Ramos (cell line): Measurements from ENCODE around the gene FANCI.

ENCODE experiments used
- in situ Hi-C: fragments of 300-500 bp; cut with MboI; formaldehyde crosslinking; loops from one replicate; pipeline ENCODE4 v1.14.3; 2022; ENCODE audit warnings: low sequenced_read_pairs; ENCODE audit not compliant: unreplicated experiment

FANCI gene

DNA sequence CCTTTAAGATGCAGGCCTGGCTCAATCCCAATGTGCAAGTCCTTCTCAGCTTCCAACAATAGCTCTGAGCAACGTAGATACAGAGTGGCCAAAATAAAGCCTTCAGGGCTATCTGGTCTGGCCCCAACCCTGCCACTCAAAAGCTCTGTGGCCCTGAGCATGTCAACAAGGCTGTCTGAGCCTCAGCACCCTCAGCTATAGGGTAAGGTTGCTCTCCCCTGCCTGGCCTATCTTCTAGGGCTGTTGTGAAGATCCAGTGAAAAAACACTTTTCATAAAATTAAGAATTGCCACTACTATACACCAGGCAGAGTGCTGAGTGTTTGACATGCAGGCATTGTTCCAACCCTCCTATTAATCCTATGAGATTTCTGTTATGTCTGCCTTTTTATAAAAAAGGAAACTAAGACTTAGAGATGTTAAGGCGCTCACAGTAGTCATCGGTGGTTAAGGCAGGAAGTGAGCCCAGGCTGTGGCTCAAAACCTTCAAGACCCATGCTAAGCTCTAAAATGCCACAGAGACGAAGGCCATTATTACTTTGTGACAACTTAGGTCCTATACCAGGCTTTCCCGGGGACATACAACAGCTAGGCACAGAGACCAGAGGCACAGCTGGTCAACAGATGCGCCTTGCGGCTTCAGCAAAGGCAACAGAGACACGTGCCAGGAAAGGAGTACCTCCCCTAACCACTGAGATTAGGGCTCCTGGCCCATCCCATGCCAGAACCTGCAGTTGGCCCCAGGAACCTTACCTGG is 85.7 kb downstream of the FANCI start:
- in situ Hi-C loops = no loop called here

DNA sequence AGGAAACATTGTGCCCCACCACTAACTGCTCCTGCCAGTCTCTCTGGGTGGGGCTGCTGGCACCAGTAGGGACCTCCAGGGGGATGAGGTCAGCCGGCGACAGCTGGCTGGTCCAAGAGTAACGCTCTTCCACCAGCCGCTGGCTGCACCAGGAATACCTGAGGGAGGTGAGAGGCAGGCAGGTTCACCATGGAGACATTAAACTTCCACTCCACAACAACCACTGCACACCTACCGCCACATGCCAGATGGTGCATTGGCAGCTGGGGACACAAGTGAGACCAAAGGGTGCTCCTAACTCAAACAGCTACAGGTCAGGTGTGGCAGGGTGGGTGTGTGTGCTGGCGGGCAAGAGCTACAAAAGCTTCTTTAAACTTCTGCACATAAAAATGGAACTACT is 86.3 kb downstream of the FANCI start:
- in situ Hi-C loops = no loop called here

DNA sequence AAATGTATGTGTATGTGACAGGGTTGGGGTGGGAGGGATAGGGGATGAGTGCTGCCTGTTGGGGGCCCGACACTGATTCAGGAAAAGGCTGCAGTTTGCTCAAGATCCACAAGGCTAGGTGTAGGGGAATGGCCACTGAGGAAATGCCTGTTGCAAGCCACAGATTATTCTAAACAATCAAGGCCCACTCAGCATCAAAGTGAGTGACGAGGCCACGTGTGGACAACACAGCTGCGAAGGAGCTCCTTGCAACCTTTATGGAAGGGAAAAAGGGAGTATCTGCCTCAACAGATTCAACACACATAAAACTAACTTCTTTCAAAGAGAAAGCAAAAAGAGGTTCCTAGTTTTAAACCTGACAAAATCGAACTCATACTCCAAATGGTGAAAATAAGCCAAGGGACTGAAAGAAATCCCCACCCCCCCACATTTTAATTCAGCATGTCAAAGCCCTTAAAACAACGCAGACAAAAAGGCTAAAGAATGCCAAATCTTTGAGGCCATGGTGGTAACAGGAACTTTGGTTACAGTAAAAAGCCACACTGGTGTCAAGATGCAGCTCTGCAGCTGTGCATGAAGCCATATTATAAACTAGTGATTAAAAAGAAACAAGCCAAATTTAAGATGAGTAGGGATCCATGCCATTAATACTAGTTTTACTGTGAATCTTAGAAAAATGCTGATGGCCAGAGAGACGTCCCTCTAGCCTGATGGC is 87.3 kb downstream of the FANCI start:
- in situ Hi-C loops = no loop called here

DNA sequence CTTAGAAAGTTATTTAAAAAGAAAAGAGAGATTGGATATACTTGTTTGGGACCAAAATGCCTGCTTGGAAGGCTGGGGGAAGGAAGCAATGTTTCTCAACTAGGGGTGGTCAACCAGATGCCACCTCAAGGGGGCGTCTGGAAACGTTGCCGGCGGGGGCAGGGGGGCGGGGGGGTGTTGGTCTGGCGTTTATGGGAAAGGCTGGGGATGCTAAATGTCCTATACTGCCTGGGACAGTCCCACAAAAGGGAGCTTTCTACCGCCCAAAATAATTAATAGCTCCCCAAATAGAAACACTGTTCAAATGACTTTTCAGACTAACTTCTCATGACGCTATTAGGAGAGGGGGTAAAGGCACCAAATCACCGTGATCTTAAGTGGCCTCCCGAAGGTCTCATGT is 88.7 kb downstream of the FANCI start:
- in situ Hi-C loops = no loop called here

DNA sequence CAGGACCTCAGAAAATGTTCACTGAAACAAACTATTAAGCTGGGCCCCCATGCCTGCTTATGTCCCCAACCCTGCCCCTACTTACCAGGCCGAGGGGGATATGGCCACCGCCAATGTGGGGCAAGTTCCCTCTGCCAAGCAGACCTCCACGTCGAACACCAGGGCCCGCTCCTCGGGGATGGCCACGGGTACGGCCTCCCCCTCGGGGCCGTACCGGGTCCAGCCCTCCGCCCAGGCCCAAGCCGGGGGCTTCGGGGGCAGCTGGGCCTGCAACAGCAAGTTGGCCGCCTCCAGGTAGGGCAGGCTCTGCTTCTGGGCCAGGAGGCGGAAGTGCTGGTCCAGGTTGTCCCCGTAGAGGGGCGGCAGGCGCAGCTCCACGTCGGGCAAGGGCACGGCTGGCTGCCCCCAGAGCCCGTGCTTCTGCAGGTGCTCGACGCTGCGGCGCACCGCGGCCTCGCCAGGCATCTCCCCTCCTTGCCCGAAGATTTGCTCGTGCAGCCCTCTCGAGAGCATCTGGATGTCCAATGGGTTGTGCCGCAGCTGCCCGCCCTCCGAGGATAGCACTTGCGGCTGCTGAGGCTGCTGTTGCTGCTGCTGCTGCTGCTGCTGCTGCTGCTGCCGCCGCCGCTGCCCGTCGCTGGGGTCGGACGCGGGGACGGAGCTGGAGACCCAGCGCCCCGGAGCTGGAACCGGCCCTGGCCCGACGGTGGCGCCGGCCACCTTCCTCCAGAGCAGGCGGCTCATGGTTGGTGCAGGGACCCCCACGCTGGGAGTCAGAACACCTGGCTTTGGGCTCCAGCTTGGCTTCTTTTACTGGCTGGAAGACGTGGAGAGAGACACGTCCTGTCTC is 89.5 kb downstream of the FANCI start:
- in situ Hi-C loops = no loop called here

DNA sequence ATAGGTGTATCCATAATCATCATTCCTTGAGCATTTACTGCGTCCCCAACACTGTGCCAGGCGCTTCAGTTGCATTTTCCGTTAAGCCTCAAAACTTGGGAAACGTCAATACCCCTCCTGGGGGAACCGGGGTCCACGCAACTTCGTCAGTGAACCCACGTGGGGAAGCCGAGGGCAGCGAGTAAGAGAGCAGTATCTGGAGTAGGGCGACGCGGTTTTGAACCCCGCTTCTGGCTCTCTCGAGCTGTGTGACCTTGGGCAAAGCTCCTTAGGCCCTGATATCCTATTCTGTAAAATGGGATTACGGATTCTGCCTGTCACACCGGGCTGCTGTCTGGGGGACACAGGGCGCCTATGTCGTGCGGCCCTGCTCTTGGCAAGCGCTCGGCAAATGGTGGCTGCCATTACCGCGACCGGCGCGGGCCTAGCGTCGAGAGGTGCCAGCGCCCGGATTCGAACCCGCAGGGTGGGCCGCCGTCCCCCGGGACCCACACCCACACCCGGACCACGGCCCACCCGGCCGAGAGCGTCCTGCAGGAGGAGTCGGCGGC is 90.3 kb downstream of the FANCI start:
- in situ Hi-C loops = no loop called here

DNA sequence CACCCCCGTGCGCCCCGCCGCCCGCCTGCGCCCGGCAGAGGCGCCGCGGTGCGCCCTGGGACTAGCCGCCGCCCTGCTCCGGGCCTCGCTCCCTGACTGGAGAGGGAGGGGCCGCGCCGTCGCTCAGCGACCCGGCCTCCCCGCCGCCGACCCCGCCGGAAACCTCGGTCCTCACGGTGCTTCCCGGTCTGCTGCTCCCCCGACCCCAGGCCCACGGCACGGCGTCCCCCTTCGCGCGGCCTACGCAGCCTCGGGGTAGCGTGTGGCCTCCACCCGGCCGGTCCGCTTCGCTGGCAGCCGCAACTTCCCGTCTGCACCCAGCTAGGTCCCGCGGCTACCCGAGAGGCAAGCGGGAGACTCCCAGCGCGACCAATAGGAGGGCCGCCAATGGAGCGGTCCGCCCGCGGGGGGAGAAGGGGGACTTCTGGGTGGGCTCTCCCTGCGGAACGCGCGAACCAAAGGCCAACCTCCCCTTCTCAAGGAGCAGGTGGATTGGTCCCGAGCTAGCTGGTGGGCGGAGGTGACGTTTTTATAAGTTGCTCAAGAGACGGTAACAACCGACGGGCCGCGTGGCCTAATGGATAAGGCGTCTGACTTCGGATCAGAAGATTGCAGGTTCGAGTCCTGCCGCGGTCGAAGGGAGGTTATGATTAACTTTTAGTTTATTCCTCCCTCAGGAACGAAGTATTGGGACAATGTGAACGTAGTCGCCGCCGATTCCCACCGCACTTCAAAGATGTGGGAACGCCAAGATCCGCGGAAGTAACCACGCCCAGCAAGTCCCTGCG is 90.9 kb downstream of the FANCI start, which contains the start of gene POLG:
POLG (minus strand) TSS at position 315 of the 788 bp plus-strand sequence. CDS start 1,070 bp downstream, outside the sequence.
- in situ Hi-C loops = no loop called here

DNA sequence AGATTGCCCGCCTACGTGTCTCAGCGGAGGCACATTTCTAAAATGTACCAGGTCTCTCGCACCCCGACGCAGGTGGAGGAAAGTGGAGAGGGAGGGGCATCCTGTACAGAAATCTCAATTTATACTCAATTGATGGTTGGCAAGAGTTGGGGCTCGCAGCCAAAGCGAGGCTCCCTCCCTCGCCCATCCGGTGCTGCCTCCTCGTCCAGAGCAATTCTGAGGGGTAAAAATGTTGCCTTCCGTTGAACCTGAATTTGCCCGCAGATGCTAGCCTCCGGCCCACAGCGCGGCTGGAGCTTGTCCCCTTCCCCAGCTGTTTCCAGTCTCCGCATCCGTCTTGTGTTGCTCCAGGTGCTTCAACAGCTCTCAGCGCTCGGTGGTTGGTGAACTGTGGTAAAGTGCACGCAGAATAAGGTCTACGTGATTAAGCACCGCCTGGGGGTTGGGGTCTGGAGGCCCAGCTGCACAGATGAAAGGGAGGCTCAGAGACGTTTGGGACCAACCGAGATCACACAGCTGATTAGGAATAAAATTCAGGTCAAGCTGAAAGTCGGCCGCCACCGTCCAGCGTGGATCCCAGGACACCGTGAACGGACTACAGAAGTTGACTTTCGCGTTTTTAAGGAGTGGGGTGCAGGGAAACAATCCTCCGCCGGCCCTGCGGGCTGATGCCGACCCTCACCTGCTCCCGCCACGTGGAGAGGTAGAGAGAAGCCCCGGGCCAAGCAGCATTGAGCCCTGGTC is 91.7 kb downstream of the FANCI start:
- in situ Hi-C loops = no loop called here

DNA sequence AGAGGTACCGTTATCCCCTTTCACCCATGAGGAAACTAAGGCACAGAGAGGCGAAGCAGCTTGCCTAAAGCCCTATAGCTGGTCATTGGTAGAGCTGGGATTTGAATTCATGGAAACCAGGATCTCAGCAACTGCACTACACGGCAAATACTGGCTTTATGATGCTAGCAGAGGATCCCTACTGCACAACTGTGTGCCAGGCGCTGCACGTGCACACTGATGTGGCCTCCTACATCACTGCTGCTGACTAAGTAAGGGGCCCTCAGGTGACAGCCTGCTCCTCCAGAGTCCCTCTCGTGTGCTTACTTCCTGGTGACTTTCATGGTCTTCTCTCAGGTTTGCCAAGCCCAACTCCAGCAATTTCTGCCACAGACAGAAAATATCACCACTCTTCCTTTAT is 94.3 kb downstream of the FANCI start:
- in situ Hi-C loops = no loop called here

DNA sequence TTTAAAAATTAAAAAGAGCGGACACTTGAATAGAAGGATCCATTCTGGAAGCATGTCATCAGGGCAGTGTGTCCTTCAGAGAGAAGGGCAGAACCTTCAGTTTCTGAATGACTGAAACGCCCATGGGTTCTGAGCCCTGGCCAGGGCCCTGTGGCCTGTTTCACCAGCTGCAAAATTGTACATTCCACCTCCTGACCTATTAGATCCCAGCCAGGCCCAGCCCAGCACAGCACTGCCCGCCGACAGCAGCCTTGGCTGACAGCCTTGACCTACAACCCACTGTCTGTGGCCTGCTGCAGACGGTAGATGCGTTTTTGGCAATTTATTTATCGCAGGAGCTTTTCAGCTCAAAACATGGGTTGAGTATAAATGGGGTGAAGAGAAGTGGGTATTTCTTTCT is 96.8 kb downstream of the FANCI start:
- in situ Hi-C loops = no loop called here

DNA sequence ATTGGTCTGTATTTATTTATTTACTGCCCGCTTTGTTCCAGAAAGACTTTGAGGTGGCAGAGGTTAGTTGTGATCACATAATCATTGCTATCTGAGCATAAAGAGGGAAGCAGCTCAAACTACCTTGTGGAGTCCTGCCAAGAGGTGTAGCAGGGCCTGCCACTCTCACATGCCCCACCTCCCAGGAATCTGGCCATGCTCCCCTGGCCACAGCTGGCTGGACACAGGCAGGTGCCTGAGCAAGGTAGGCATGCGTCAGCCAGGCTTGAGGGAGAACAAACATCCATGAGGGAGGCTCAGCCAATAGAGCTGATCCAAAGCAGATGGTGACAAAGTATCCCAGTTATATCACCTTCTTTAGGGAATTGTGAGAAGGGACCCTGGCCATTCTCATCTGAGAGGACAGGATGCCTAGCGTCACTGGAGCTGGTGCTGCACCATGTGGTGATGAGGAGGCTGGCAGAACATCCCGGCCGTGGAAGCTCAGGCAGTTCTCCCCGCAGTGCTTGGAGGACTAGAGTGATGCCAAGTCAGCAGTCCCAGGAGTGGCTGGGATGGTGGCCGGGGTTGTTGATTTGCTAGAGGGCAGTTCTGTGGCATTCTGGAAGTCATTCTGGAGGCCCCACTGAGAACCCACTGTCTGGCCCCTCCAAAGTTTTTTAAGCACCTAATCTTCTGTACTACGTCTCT is 97.7 kb downstream of the FANCI start:
- in situ Hi-C loops = no loop called here

DNA sequence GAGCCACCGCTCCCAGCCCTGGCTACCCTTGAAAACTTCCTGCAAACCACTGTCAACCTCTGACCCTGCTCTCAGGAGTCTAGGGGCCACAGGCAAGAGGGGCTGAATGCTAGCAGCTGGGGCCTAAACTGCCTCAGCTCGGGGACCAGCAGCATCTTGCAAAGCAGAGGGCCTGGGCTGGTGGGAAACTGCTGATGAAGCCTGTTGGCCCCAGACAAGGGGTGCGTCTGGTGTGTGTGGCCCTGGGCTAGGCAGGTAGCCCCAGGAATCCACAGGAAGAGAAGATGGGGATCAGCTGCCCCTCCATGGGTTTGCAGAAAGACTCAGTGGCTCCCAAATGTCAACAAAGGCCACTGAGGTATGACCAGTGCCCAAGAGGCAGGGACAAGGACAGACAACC is 99.1 kb downstream of the FANCI start:
- in situ Hi-C loops = no loop called here

DNA sequence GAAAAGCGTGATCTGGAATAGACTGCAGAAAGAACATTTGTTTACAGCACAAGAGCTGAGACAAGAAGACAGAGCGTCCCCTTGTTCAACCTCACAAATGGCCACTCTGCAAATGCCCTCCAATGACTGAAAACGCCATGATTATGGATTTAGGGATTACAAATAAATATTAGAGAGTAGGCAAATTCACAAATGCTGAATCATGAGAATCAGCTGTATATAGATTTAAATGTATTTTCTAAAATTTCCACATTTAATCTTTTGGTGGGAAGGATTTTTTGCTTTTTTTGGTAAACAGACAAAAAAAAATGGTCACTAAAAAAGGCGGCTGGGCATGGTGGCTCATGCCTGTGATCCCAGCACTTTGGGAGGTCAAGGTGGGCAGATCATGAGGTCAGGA is 101.5 kb downstream of the FANCI start:
- in situ Hi-C loops = no loop called here

DNA sequence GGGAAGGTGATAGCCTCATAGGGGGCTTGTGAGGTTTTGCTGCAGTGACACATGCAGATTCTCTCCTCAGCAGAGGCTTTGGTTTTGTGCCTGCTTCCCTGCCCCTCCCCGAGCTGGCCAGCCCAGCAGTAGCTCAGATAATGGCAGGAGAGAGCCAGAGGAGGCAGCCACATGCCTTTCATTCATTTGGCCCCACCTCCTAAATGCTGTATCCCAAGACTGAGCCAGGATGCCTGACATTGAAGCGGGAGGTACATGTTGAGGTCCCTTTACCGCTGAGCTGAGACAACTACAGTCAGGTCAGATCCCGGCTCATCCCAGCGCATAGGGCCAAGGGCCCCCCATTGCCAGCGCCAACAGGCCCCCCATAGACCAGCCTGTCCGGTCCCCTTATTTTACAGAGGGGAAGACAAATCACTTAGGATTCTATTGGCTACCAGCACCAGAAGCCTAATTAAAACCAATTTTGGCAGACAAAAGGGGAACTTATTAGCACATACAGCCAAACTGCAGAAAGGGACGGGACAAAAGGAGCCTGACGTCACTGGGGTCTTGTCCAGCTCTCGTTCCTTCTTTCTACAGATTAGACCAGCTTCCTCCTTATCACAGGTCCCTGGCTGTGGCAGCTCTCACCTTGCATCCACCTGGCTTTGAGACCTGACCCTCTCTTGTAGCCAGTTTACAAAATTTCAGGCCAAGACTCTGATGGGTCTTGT is 102.9 kb downstream of the FANCI start:
- in situ Hi-C loops = no loop called here

DNA sequence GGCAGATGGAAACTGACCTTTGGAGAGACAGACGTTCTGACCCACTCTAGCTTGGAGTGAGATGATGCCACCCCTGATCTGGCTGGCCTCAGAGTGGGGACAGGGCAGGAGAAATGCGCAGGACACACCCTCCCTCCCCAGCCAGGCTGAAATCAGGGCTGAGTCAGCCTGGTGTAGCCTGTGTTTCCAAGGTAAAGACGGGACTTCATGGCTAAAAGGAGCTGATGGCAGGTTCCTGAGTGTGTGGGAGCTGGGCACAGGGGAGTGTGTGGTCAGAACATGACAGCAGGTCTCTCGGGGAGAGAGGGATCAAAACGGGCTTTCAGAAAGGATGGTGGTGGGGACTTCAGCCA is 105.4 kb downstream of the FANCI start:
- in situ Hi-C loops = no loop called here

DNA sequence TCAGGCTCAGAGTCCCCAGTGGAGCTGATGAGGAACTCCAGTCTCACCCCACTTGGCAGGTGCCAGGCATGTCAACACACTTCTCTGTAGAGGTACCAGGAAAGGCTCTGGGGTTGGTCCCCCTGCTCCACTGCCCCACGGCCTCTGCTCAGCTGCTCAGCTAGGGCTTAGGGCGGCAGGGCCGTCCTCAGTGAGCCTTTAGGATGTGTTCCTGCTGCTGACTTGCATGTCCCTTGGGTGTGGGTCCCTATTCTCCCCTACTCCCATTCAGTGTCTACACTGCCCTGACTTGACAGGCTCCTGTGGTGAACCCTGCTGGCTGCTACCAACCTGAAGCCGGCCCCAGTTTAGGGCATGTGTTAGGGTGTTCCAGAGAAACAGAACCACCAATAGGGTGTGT is 108.7 kb downstream of the FANCI start:
- in situ Hi-C loops = loop anchor here (10.0 kb wide), 1 partner anchor 112 kb away; no protein-coding TSS in a partner anchor

DNA sequence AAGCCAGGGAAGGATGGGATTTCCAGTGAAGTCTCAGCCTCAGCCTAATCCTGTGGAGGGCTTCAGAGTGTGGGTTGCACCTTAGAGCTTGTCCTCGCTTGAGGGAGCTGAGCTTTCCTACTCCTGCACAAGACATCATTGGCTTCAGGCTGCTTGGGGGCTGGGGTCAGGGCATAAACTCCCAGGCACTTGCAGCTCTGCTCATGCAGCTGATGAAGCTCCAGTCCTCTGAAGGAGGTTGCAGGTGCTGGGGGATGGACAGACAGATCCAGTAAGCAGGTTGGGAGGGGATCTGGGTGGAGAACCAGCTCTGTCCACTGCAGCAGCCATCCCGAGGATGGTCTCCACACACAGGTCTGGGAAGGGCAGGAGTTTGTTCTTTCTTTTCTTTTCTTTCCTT is 110.2 kb downstream of the FANCI start:
- in situ Hi-C loops = loop anchor here (10.0 kb wide), 1 partner anchor 111 kb away; no protein-coding TSS in a partner anchor
